ENCODE results near the gene SLC38A9.

SLC38A9 gene

DNA sequence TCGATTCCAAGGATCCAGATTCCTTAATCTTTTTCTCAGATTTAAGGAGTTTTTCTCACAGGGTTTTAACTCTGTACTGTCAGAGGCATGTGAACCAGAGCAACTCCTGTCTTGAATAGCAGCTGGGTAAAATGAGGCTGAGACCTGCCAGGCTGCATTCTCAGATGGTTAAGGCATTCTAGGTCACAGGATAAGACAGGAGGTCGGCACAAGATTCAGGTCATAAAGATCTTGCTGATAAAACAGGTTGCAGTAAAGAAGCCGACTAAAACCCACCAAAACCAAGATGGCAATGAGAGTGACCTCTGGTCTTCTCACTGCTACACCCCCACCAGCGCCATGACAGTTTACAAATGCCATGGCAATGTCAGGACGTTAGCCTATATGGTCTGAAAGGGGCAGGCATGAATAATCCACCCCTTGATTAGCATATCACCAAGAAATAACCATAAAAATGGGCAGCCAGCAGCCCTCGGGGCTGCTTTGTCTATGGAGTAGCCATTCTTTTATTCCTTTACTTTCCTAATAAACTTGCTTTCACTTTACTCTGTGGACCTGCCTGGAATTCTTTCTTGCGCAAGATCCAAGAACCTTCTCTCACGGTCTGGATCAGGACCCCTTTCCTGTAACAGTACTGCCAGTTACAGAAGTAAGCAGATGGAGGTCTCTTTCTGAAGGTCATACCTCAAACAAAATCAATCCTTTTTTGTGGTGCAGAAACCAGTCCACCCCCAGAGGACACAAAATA is 87.1 kb downstream of the SLC38A9 start:
- Histone ChIP-seq H3K4me2 (ENCODE audit: insufficient read depth, low read length) (no peak overlapping the region), H3K9me3 (ENCODE audit: insufficient read depth, low read length, severe bottlenecking) (no peaks in the 10 kb centered on the region), H3K79me2 (ENCODE audit: insufficient read depth, low read length) (no peaks in the 10 kb centered on the region), H4K20me1 (ENCODE audit: insufficient read depth, low read length) (no peaks in the 10 kb centered on the region), H3K27me3 (ENCODE audit: insufficient read depth, low read length, poor library complexity) (no peaks in the 10 kb centered on the region), H3K9ac (ENCODE audit: low read depth, low read length) (no peak overlapping the region), H3K4me3 (ENCODE audit: low read depth in 1 of 2, low read length in 2 of 2) (no peak overlapping the region), H2AFZ (ENCODE audit: low read depth, low read length) (no peak overlapping the region), H3K4me1 (ENCODE audit: insufficient read depth, low read length) (no peaks in the 10 kb centered on the region), H3K27ac (ENCODE audit: low read length) (no peak overlapping the region), H3K36me3 (ENCODE audit: insufficient read depth, low read length) (no peaks in the 10 kb centered on the region)
- no peak for ATAC-seq (ENCODE audit: insufficient read depth, low read depth)
- DNase-seq: no peak
- no peak for TF ChIP-seq EZH2 (IDR thresholded peaks at IDR 0.05; ENCODE audit: borderline replicate concordance, low read depth, low read length, severe bottlenecking)
- TF ChIP-seq, protein P1, sequence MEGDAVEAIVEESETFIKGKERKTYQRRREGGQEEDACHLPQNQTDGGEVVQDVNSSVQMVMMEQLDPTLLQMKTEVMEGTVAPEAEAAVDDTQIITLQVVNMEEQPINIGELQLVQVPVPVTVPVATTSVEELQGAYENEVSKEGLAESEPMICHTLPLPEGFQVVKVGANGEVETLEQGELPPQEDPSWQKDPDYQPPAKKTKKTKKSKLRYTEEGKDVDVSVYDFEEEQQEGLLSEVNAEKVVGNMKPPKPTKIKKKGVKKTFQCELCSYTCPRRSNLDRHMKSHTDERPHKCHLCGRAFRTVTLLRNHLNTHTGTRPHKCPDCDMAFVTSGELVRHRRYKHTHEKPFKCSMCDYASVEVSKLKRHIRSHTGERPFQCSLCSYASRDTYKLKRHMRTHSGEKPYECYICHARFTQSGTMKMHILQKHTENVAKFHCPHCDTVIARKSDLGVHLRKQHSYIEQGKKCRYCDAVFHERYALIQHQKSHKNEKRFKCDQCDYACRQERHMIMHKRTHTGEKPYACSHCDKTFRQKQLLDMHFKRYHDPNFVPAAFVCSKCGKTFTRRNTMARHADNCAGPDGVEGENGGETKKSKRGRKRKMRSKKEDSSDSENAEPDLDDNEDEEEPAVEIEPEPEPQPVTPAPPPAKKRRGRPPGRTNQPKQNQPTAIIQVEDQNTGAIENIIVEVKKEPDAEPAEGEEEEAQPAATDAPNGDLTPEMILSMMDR (IDR thresholded peaks at IDR 0.05; ENCODE audit: borderline replicate concordance, extremely low read depth, low read length, poor library complexity, severe bottlenecking): no peak

DNA sequence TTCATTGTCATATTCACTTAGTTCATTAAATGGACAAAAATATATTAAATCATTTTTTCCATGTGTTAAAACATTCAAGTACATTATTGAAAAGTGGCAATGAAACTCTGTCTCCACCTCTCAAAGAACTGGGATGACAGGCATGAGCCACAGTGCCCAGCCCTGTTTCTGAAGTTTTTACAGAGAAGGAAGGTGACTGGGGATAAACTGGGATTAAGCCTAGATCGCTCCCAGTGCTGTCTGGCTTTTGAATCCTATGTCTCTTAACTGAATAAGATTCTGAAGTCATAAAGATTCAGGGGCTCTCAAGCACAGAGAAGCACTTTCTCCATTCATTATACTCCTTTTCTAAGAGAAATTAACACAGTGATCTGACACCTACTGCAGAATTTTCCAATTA is 88.3 kb downstream of the SLC38A9 start:
- no peak for ATAC-seq (ENCODE audit: insufficient read depth, low read depth)
- Histone ChIP-seq H3K4me1 (ENCODE audit: insufficient read depth, low read length) (no peaks in the 10 kb centered on the region), H3K27ac (ENCODE audit: low read length) (no peak overlapping the region), H4K20me1 (ENCODE audit: insufficient read depth, low read length) (no peaks in the 10 kb centered on the region), H3K36me3 (ENCODE audit: insufficient read depth, low read length) (no peaks in the 10 kb centered on the region), H3K4me2 (ENCODE audit: insufficient read depth, low read length) (no peak overlapping the region), H3K79me2 (ENCODE audit: insufficient read depth, low read length) (no peaks in the 10 kb centered on the region), H2AFZ (ENCODE audit: low read depth, low read length) (no peak overlapping the region), H3K4me3 (ENCODE audit: low read depth in 1 of 2, low read length in 2 of 2) (no peak overlapping the region), H3K27me3 (ENCODE audit: insufficient read depth, low read length, poor library complexity) (no peaks in the 10 kb centered on the region), H3K9ac (ENCODE audit: low read depth, low read length) (no peak overlapping the region), H3K9me3 (ENCODE audit: insufficient read depth, low read length, severe bottlenecking) (no peaks in the 10 kb centered on the region)
- TF ChIP-seq EZH2 (IDR thresholded peaks at IDR 0.05; ENCODE audit: borderline replicate concordance, low read depth, low read length, severe bottlenecking): no peak
- TF ChIP-seq, protein P1 (IDR thresholded peaks at IDR 0.05; ENCODE audit: borderline replicate concordance, extremely low read depth, low read length, poor library complexity, severe bottlenecking): no peak
- DNase-seq: no peak

DNA sequence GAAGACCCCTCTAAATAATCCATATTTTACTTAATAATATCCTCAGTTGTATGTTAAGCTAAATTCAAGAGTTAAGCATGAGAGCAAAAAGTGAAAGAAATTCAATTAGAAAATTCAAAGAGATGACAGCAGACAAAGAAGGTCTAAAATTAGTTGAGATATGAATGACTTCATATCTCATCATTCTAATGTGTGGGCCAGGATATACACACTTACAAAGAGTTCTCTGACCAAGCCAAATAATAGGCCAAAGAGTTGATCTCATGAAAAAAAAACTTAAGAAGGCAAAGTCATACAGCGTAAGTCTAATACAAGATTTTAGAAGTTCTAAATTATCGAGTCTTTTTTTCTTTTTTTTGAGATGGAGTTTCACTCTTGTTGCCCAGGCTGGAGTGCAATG is 89.7 kb downstream of the SLC38A9 start:
- Histone ChIP-seq H3K27ac (ENCODE audit: low read length) (no peak overlapping the region), H3K4me2 (ENCODE audit: insufficient read depth, low read length) (no peak overlapping the region), H3K27me3 (ENCODE audit: insufficient read depth, low read length, poor library complexity) (no peaks in the 10 kb centered on the region), H3K9me3 (ENCODE audit: insufficient read depth, low read length, severe bottlenecking) (no peaks in the 10 kb centered on the region), H3K4me1 (ENCODE audit: insufficient read depth, low read length) (no peaks in the 10 kb centered on the region), H2AFZ (ENCODE audit: low read depth, low read length) (no peak overlapping the region), H3K36me3 (ENCODE audit: insufficient read depth, low read length) (no peaks in the 10 kb centered on the region), H3K4me3 (ENCODE audit: low read depth in 1 of 2, low read length in 2 of 2) (no peak overlapping the region), H4K20me1 (ENCODE audit: insufficient read depth, low read length) (no peaks in the 10 kb centered on the region), H3K9ac (ENCODE audit: low read depth, low read length) (no peak overlapping the region), H3K79me2 (ENCODE audit: insufficient read depth, low read length) (no peaks in the 10 kb centered on the region)
- no peak for TF ChIP-seq EZH2 (IDR thresholded peaks at IDR 0.05; ENCODE audit: borderline replicate concordance, low read depth, low read length, severe bottlenecking)
- TF ChIP-seq, protein P1 (IDR thresholded peaks at IDR 0.05; ENCODE audit: borderline replicate concordance, extremely low read depth, low read length, poor library complexity, severe bottlenecking): no peak
- DNase-seq (no peak), ATAC-seq (ENCODE audit: insufficient read depth, low read depth) (no peak)

All from DND-41 (cell line).